HEK293 (cell line): ENCODE measurements around the gene ELOVL7.

Experiments used
- CTCF ChIP-seq: fragments of 450-650 bp; formaldehyde crosslinking; IDR thresholded peaks from 2 replicates; pipeline ENCODE4 v1.5.1; 2016; ENCODE audit warnings: missing biosample characterization, missing genetic modification characterization
- ZNF274 ChIP-seq, 2 experiments: fragments of 200-500 bp in 1 of 2; fragments of 450-650 bp in 1 of 2; sonication (Bioruptor generic) in 1 of 2; formaldehyde crosslinking in 1 of 2; IDR thresholded peaks; 2 replicates each; pipeline versions ENCODE4 v1.5.1 to v1.6.1; 2014 to 2016; ENCODE audit warnings: borderline replicate concordance in 1 of 2, inconsistent platforms in 1 of 2, low read length in 1 of 2, missing biosample characterization in 1 of 2, missing genetic modification characterization in 1 of 2
- ZNF560 ChIP-seq: fragments of 450-650 bp; formaldehyde crosslinking; IDR thresholded peaks from 2 replicates; pipeline ENCODE4 v1.5.1; 2017; ENCODE audit warnings: missing biosample characterization, missing genetic modification characterization, borderline replicate concordance

GRCh38 chr5:60872892-60873291 is 28.8 kb upstream of the ELOVL7 start:
- no peak for TF ChIP-seq ZNF560 (tag by site-specific recombination)
- no peak for TF ChIP-seq ZNF274 (IDR thresholded peaks at IDR 0.05; ENCODE audit: low read length)
- no peak for TF ChIP-seq ZNF274 (tag by site-specific recombination; IDR thresholded peaks at IDR 0.05; ENCODE audit: borderline replicate concordance)
- TF ChIP-seq CTCF (tag by site-specific recombination), result no peak
